ENCODE measurements around the gene AUH.
A peak's percentile ranks its signal among the peaks of the same experiment; 100 is the strongest.
"Not testable (repeated sequence)": the region's sequence is repeated elsewhere in the genome, so short reads cannot be mapped to it uniquely, and the experiment has no call there.

Gene AUH

DNA sequence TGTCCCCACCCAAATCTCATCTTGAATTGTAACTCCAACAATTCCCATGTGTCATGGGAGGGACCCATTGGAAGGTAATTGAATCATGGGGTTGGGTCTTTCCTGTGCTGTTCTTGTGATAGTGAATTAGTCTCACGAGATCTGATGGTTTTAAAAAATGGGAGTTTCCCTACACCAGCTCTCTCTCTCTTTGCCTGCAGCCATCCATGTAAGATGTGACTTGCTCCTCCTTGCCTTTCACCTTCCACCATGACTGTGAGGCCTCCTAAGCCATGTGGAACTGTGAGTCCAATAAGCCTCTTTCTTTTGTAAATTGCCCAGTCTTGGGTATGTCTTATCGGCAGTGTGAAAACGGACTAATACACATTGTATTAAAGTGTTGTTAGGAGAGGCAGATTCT lies 16.3 kb upstream of the AUH start:
- H3K36me3 ChIP-seq (ENCODE audit: control insufficient read depth, insufficient read depth, low read length); H3K27ac ChIP-seq (ENCODE audit: low read depth, low read length); H3K9me3 ChIP-seq (ENCODE audit: control insufficient read depth, insufficient read depth, low read length): not testable (repeated sequence)

DNA sequence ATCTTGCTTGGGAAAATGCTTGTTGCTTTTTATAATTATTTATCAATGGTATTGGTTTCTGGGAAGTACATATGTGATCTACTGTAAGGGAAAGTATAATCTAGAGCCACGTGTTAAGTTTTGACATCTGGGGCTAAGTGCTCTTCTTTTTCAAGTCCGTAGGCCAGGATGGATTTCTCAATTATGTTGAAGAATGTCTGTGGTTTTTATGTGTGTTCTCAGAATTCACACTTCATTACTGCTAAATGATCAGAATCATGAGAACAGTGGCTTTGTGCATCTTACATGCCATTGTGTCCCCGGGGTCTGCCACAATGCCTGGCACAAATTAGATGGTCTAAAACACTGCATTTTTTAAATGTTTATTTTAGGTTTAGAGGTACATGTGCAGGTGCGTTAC lies 14.5 kb upstream of the AUH start:
- H3K9ac ChIP-seq (ENCODE audit: low read depth, low read length) = no peak overlapping the region
- no peaks in the 10 kb centered on the region for H3K36me3 ChIP-seq (ENCODE audit: control insufficient read depth, insufficient read depth, low read length)
- H3K9me3 ChIP-seq (ENCODE audit: control insufficient read depth, insufficient read depth, low read length) = no peaks in the 10 kb centered on the region
- no peaks in the 10 kb centered on the region for H3K27me3 ChIP-seq (ENCODE audit: control insufficient read depth, insufficient read depth, low read length)
- H3K4me1 ChIP-seq (ENCODE audit: control insufficient read depth, insufficient read depth, low read length) = no peaks in the 10 kb centered on the region
- no peak overlapping the region for H3K4me3 ChIP-seq (ENCODE audit: low read depth, low read length)
- H3K27ac ChIP-seq (ENCODE audit: low read depth, low read length) = no peak overlapping the region

More for the DNA sequence above, 16.3 kb upstream of the AUH start:
- H3K27me3 ChIP-seq (ENCODE audit: control insufficient read depth, insufficient read depth, low read length); H3K9ac ChIP-seq (ENCODE audit: low read depth, low read length); H3K4me1 ChIP-seq (ENCODE audit: control insufficient read depth, insufficient read depth, low read length); H3K4me3 ChIP-seq (ENCODE audit: low read depth, low read length): not testable (repeated sequence)

DNA sequence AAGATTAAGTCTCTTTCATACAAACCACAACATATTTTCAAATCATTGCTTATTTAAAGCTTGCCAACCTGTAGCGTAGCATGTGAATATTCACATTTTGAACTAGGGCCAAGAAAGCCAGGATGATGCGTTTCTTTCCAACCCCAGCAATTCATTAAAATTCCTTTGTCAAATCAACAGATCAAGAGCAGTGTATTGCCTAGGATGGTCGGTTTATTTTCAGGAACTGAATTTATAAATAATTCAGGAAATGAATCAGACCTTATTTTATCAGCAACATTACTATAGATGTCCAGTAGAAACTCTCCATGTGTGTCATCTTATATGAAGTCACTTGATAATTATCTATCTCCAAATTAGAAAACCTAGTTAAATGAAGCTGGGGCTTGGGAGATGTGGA lies 13.2 kb upstream of the AUH start:
- Histone ChIP-seq H3K9me3 (ENCODE audit: control insufficient read depth, insufficient read depth, low read length) (no peaks in the 10 kb centered on the region), H3K36me3 (ENCODE audit: control insufficient read depth, insufficient read depth, low read length) (no peaks in the 10 kb centered on the region), H3K27ac (ENCODE audit: low read depth, low read length) (no peak overlapping the region), H3K4me3 (ENCODE audit: low read depth, low read length) (no peak overlapping the region), H3K4me1 (ENCODE audit: control insufficient read depth, insufficient read depth, low read length) (no peaks in the 10 kb centered on the region), H3K9ac (ENCODE audit: low read depth, low read length) (no peak overlapping the region), H3K27me3 (ENCODE audit: control insufficient read depth, insufficient read depth, low read length) (no peaks in the 10 kb centered on the region)

DNA sequence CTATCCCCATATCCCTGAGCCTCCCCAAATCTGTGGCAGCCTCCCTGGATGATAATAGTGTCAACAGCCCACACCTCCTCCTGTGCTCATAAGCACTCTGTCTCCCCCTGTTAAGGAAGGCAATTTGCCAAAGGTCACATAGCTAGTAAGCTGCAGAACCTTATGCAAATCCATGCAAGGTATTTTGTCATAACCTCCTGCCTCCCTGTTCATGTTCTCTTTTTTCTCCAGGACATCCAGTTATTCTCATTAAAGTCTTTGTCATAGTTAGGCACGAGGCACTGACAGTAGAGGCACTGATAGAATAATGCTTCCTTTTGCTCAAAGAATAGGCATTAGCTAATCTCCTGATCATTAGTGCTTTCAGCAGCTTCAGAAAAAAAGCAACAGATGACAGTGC lies 10.2 kb upstream of the AUH start:
- Histone ChIP-seq H3K4me1 (ENCODE audit: control insufficient read depth, insufficient read depth, low read length) (no peaks in the 10 kb centered on the region), H3K36me3 (ENCODE audit: control insufficient read depth, insufficient read depth, low read length) (no peaks in the 10 kb centered on the region), H3K9me3 (ENCODE audit: control insufficient read depth, insufficient read depth, low read length) (no peaks in the 10 kb centered on the region), H3K27me3 (ENCODE audit: control insufficient read depth, insufficient read depth, low read length) (no peaks in the 10 kb centered on the region), H3K4me3 (ENCODE audit: low read depth, low read length) (no peak overlapping the region), H3K9ac (ENCODE audit: low read depth, low read length) (no peak overlapping the region), H3K27ac (ENCODE audit: low read depth, low read length) (no peak overlapping the region)

DNA sequence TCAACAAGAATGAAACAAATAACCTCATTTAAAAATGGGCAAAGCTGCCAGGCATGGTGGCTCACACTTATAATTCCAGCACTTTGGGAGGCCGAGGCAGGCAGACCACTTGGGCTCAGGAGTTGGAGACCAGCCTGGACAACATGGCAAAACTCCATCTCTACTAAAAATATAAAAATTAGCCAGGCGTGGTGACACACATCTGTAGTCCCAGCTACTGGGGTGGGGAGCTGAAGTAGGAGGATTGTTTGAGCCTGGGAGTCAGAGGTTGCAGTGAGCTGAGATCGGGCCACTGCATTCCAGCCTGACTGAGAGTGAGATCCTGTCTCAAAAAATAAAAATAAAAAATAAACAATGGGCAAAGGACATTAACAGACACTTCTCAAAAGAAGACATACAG lies 8.3 kb upstream of the AUH start:
- not testable (repeated sequence) for H3K9ac ChIP-seq (ENCODE audit: low read depth, low read length); H3K36me3 ChIP-seq (ENCODE audit: control insufficient read depth, insufficient read depth, low read length); H3K4me3 ChIP-seq (ENCODE audit: low read depth, low read length); H3K4me1 ChIP-seq (ENCODE audit: control insufficient read depth, insufficient read depth, low read length); H3K27ac ChIP-seq (ENCODE audit: low read depth, low read length); H3K27me3 ChIP-seq (ENCODE audit: control insufficient read depth, insufficient read depth, low read length); H3K9me3 ChIP-seq (ENCODE audit: control insufficient read depth, insufficient read depth, low read length)

DNA sequence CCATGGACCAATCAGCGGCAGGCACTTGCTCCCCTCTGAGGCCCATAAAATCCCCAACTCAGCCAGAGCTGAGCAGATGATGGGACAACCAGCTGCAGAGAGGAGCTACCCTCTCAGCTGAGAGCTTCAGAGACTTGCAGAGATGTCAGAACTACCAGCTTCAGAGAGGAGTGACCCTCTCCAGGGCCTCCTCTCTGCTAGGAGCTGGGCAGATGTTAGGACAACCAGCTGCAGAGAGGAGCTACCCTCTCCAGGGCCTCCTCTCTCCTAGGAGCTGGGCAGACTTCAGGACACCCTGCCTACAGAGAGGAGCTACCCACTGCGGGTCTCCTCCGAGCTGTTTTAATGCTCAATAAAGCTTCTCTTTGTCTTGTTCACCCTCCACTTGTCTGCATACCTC lies 3.0 kb upstream of the AUH start:
- H3K4me3 ChIP-seq (ENCODE audit: low read depth, low read length) = no peak overlapping the region
- H3K9me3 ChIP-seq (ENCODE audit: control insufficient read depth, insufficient read depth, low read length) = 0 out of 2 replicates have a peak, but pooled peaks cover 6% of the 10 kb centered on the region
- no peaks in the 10 kb centered on the region for H3K27me3 ChIP-seq (ENCODE audit: control insufficient read depth, insufficient read depth, low read length)
- no peak overlapping the region for H3K27ac ChIP-seq (ENCODE audit: low read depth, low read length)
- peaks cover 15% of the 10 kb centered on the region for H3K4me1 ChIP-seq (ENCODE audit: control insufficient read depth, insufficient read depth, low read length)
- H3K9ac ChIP-seq (ENCODE audit: low read depth, low read length) = no peak overlapping the region
- H3K36me3 ChIP-seq (ENCODE audit: control insufficient read depth, insufficient read depth, low read length) = peaks cover 5% of the 10 kb centered on the region; the same call in 1 of the 2 replicates

DNA sequence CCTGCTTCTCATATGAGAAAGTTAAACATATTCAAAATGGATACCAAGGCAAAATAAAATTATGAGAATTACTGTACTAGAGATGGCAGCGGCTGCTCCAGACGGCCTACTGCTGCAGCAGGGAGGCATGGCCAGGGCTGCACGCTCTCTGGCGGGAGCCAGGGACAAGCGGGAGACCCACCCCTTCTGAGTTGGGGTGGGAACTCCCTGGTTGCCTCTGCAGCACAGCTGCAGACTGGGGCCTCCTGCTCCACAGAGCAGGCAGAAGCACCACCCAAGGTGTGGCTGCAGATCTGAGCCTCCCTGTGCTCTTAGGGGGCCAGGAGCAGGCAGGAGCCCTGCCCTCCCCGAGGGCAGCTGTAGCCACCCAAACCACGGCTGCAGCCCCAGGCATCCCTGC lies 2.3 kb upstream of the AUH start:
- Histone ChIP-seq H3K27ac (ENCODE audit: low read depth, low read length) (no peak overlapping the region), H3K27me3 (ENCODE audit: control insufficient read depth, insufficient read depth, low read length) (no peaks in the 10 kb centered on the region), H3K4me3 (ENCODE audit: low read depth, low read length) (no peak overlapping the region), H3K9ac (ENCODE audit: low read depth, low read length) (no peak overlapping the region), H3K36me3 (ENCODE audit: control insufficient read depth, insufficient read depth, low read length) (peaks cover 12% of the 10 kb centered on the region), H3K4me1 (ENCODE audit: control insufficient read depth, insufficient read depth, low read length) (peaks cover 20% of the 10 kb centered on the region), H3K9me3 (ENCODE audit: control insufficient read depth, insufficient read depth, low read length) (0 out of 2 replicates have a peak, but pooled peaks cover 6% of the 10 kb centered on the region)

DNA sequence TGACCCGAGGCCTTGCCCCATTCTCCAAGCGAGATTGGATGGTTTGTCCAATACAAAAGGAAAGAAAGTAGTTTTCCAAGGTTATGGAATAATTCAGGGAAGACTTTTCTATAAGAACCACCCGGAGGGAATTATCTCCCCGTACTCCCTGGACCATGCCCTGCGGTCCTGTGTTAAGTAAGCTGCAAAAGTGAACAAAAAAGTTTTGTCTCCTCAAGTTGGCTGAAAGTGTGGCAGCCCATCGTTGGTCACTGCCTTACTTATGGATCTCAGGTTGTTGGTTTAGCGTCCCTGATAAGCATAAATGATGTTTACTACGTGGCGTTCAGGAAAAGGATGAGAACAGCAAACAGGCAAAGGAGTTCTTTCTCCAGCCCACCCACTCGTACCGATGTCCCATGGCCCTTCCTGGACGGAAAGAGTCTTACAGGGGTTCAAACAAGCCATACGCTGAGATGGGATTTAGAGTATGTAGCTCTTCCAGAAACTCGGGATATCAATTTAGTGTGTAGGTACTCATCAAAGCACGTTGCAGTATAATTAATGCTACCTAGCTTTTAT lies 413 bp upstream of the AUH start:
- H3K9me3 ChIP-seq (ENCODE audit: control insufficient read depth, insufficient read depth, low read length) = 0 out of 2 replicates have a peak, but pooled peaks cover 6% of the 10 kb centered on the region
- no peak overlapping the region for H3K27ac ChIP-seq (ENCODE audit: low read depth, low read length)
- no peak overlapping the region for H3K9ac ChIP-seq (ENCODE audit: low read depth, low read length)
- peaks cover 23% of the 10 kb centered on the region for H3K4me1 ChIP-seq (ENCODE audit: control insufficient read depth, insufficient read depth, low read length)
- H3K36me3 ChIP-seq (ENCODE audit: control insufficient read depth, insufficient read depth, low read length) = peaks cover 18% of the 10 kb centered on the region
- peak overlapping the region; percentile 20; the same call in 1 of the 2 replicates for H3K4me3 ChIP-seq (ENCODE audit: low read depth, low read length)
- no peaks in the 10 kb centered on the region for H3K27me3 ChIP-seq (ENCODE audit: control insufficient read depth, insufficient read depth, low read length)

DNA sequence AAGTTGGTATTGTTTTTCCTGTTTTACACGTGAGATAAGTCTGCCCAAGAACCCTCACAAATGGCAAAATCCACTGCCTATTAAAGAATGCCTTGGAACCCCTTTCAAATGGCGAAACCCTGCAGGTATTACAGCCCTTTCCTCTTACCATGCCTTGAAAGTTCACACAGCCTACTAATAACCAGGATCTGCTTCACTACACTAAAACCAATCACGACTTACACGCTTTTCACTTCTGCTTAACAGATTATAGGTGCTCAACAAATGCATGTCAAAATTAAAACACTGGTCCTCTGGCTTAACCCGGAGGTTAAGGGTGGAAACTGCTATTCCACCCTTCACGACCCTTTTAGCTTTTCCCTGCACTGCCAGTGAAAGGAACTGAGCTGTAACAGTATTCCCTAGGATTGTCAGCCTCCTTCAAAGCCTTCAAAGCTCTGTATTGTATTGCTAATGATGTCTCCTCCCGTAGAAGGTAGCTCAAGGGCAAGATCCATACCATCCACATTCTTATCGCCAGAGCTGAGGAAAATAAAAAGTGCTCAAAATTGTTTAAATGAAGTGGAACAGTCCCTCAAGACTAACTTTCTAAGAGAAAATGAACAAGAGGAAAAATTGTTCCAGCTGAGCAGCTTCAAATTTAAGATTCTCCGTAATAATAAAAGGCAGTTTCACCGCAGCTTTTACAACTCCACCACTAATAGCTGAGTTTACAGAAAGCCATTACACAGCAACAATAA lies 997 bp downstream of the AUH start:
- Histone ChIP-seq H3K4me3 (ENCODE audit: low read depth, low read length) (peak overlapping the region; percentile 93), H3K4me1 (ENCODE audit: control insufficient read depth, insufficient read depth, low read length) (peaks cover 23% of the 10 kb centered on the region), H3K9me3 (ENCODE audit: control insufficient read depth, insufficient read depth, low read length) (0 out of 2 replicates have a peak, but pooled peaks cover 6% of the 10 kb centered on the region), H3K36me3 (ENCODE audit: control insufficient read depth, insufficient read depth, low read length) (peaks cover 32% of the 10 kb centered on the region), H3K27me3 (ENCODE audit: control insufficient read depth, insufficient read depth, low read length) (no peaks in the 10 kb centered on the region), H3K27ac (ENCODE audit: low read depth, low read length) (peak overlapping the region; percentile 93), H3K9ac (ENCODE audit: low read depth, low read length) (peak overlapping the region; percentile 92)

DNA sequence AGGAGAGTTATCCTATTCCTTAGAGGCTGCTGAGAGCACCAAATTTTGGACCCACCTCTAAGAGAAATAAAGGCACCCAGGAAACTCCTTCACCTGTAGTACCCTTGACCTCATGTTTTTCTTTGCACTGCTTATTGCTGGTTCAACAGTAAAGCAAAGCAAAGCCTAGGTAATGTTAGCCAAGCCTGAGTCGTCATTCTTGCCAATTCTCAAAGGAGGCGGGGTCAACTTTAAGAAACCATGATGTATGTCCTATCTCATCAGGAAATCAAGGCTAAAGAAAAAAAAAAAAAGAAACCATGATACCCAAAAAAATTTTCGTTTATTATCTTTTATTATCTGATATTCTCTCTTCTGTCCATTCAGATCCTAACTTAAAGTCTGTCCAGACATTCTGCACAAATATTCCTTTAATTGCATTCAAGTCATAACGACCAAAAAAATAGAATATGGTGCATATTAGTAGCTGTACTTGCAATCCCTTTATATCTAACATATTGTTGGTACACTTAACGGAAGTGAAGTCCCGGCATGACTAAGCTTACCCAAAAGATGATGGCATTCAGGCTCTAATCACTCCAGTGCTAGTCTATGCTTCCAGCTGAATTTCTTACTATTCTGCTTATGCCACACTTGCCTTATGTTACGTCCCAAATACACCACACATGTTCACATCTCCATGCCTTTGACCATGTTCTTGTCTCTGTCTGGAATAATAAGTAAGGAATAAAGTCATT lies 1.8 kb downstream of the AUH start:
- H3K27ac ChIP-seq (ENCODE audit: low read depth, low read length) = no peak overlapping the region

DNA sequence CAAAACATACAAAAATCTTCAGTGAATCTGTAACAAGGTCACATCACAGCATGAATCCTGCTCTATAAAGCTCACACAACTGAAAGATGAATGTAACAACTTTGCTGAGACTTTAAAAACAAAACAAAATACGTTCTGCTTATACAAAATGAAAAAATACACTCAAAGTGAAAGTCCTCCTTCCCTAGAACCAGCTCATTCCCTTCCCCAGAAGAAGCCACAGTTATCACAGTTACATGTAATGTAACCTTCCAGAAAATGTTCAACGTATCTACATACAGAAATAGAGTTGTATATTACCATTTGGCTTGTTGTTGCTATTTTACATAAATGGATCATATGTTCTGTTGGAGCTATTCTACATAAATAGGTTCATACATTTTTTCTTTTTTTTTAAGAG lies 2.6 kb downstream of the AUH start:
- no peaks in the 10 kb centered on the region for H3K9me3 ChIP-seq (ENCODE audit: control insufficient read depth, insufficient read depth, low read length)
- peaks cover 48% of the 10 kb centered on the region for H3K36me3 ChIP-seq (ENCODE audit: control insufficient read depth, insufficient read depth, low read length)
- peaks cover 23% of the 10 kb centered on the region for H3K4me1 ChIP-seq (ENCODE audit: control insufficient read depth, insufficient read depth, low read length)
- H3K9ac ChIP-seq (ENCODE audit: low read depth, low read length) = no peak overlapping the region
- no peaks in the 10 kb centered on the region for H3K27me3 ChIP-seq (ENCODE audit: control insufficient read depth, insufficient read depth, low read length)
- no peak overlapping the region for H3K27ac ChIP-seq (ENCODE audit: low read depth, low read length)
- H3K4me3 ChIP-seq (ENCODE audit: low read depth, low read length) = no peak overlapping the region

More for the DNA sequence above, 1.8 kb downstream of the AUH start:
- Histone ChIP-seq H3K4me3 (ENCODE audit: low read depth, low read length) (peak overlapping the region; percentile 93), H3K9me3 (ENCODE audit: control insufficient read depth, insufficient read depth, low read length) (0 out of 2 replicates have a peak, but pooled peaks cover 6% of the 10 kb centered on the region), H3K36me3 (ENCODE audit: control insufficient read depth, insufficient read depth, low read length) (peaks cover 40% of the 10 kb centered on the region), H3K9ac (ENCODE audit: low read depth, low read length) (no peak overlapping the region), H3K27me3 (ENCODE audit: control insufficient read depth, insufficient read depth, low read length) (no peaks in the 10 kb centered on the region), H3K4me1 (ENCODE audit: control insufficient read depth, insufficient read depth, low read length) (peaks cover 23% of the 10 kb centered on the region)

Measured in HUES48 (cell line).